ENCODE results near the gene C2orf76. TPM values are rescaled to one million over a fixed set of nuclear protein-coding genes. Genes with fewer than 3 reads are reported as not detected.

C2orf76 gene
- total RNA-seq, 1 experiment from 2014 or later: 5.7 TPM

GRCh38 chr2:119259296-119259860, 107.3 kb downstream of the C2orf76 start:
- Mint-ChIP-seq H3K27me3 (ENCODE audit: low read depth) (no peaks in the 10 kb centered on the region), H3K4me3 (no peak overlapping the region), H3K36me3 (ENCODE audit: insufficient read depth in 1 of 3, low read depth in 3 of 3) (peaks cover 5 to 16% (median 15%) of the 10 kb centered on the region in 3 experiments), H3K9me3 (no peaks in the 10 kb centered on the region), H3K27ac (peak overlapping the region; percentile 82 to 90 (median 87); a peak in 5 of 7 replicates), H3K4me1 (peaks cover 60 to 73% of the 10 kb centered on the region in 2 experiments)
- Histone ChIP-seq H4K5ac (ENCODE audit: insufficient read length, low read depth, low read length) (no peak overlapping the region), H3K79me1 (ENCODE audit: insufficient read depth, low read depth, low read length, poor library complexity, severe bottlenecking) (no peaks in the 10 kb centered on the region), H4K8ac (replicated peaks; ENCODE audit: insufficient read length, low read depth, low read length) (no peak overlapping the region), H4K20me1 (ENCODE audit: control insufficient read depth, insufficient read depth, insufficient read length) (no peaks in the 10 kb centered on the region), H2BK15ac (ENCODE audit: low read depth, low read length) (no peak overlapping the region), H2AK5ac (ENCODE audit: insufficient read length, low read length) (no peak overlapping the region), H3K4me2 (ENCODE audit: insufficient read depth, insufficient read length, low read length) (no peak overlapping the region), H3K18ac (ENCODE audit: insufficient read length, low read depth, low read length) (no peak overlapping the region), H2BK5ac (ENCODE audit: insufficient read length, low read length) (no peak overlapping the region), H3K27ac (ENCODE audit: insufficient read length, low read depth, low read length) (no peak overlapping the region), H3K14ac (ENCODE audit: insufficient read depth, low read length) (no peak overlapping the region), H3K56ac (ENCODE audit: insufficient read length, low read depth, low read length) (no peak overlapping the region), H2AFZ (ENCODE audit: low read length) (no peak overlapping the region), H2BK20ac (ENCODE audit: low read depth, low read length, poor library complexity, severe bottlenecking) (no peak overlapping the region), H3K4ac (ENCODE audit: low read depth, low read length) (no peak overlapping the region), H3K23me2 (ENCODE audit: insufficient read length, low read depth, low read length, poor library complexity, severe bottlenecking) (no peaks in the 10 kb centered on the region), H3T11ph (ENCODE audit: low read length) (no peak overlapping the region), H3K23ac (ENCODE audit: insufficient read length, low read depth, low read length) (no peak overlapping the region), H3K9me3 (ENCODE audit: control insufficient read depth, low read depth, low read length) (no peaks in the 10 kb centered on the region), H4K91ac (ENCODE audit: insufficient read length, low read depth, low read length) (no peak overlapping the region), H3K9ac (ENCODE audit: extremely low read depth, insufficient read length, low read length) (no peak overlapping the region), H2BK12ac (ENCODE audit: insufficient read length, low read depth, low read length) (no peak overlapping the region), H3K27me3 (ENCODE audit: insufficient read depth, low read length) (no peaks in the 10 kb centered on the region), H3K79me2 (ENCODE audit: insufficient read depth, low read length) (no peaks in the 10 kb centered on the region), H2BK120ac (ENCODE audit: low read depth, low read length, poor library complexity, severe bottlenecking) (no peak overlapping the region), H3K4me1 (ENCODE audit: insufficient read depth, low read length) (no peaks in the 10 kb centered on the region; the same call in 1 of the 2 replicates)
- WGBS (ENCODE audit: extremely low coverage, insufficient read length, low lambda C conversion rate): no CpG with 5 or more reads among the region's 5 CpGs
- no peak for TF ChIP-seq CTCF (conservative IDR thresholded peaks at IDR 0.05)
- peak; percentile 42 for DNase-seq

Measured in H9 (cell line).